HCT116 (cell line): Measurements from ENCODE around the gene PRDM11. TPM values are rescaled to one million over a fixed set of nuclear protein-coding genes. Genes with fewer than 3 reads are reported as not detected.

Experiments used
- ATAC-seq: fragments of 200-7000 bp; cut with Tn5 transposase; 2 replicates; pipeline ENCODE4 v1.9.1; 2020; ENCODE audit warnings: mild to moderate bottlenecking, moderate library complexity
- BruUV-seq: library from RNA; stranded (reverse); fragments of 400-500 nt; replicated peaks from 2 replicates; lab custom pipeline; 2021; lab: Mats Ljungman, UMichigan
- CTCF ChIA-PET: fragments of 300-600 bp; sonication (Branson Sonifier 250); formaldehyde crosslinking; loops from one replicate; lab custom pipeline; 2021; ENCODE audit warnings: antibody characterized with exemption; lab: Charles Lee
- POLR2A ChIA-PET: fragments of 300-600, 350-600 bp; sonication (Branson Sonifier 250); formaldehyde crosslinking; loops from one replicate; lab custom pipeline; 2021; ENCODE audit warnings: antibody characterized with exemption; lab: Charles Lee
- RAD21 ChIA-PET, 2 experiments: fragments of 300-600 bp; sonication (Branson Sonifier 250); formaldehyde crosslinking; loops; one replicate each; lab custom pipeline; 2023; ENCODE audit warnings: low total read pairs in 2 of 2; ENCODE audit not compliant: uncharacterized antibody in 2 of 2, unreplicated experiment in 2 of 2, low non-redundant PET in 1 of 2; lab: Charles Lee
- DNase-seq: peaks from one replicate; pipeline ENCODE4 v3.0.0-alpha.2; 2010; ENCODE audit warnings: low read depth, low spot score
- H2AFZ ChIP-seq: fragments of 200-600 bp; shearing (Covaris generic), sonication (generic); 2 replicates; pipeline ENCODE4 v1.6.1; 2017; ENCODE audit warnings: low read depth, mixed run types, mixed read lengths, antibody characterized with exemption, low read length; ENCODE audit not compliant: poor library complexity, severe bottlenecking
- H3K27ac ChIP-seq: 2 replicates; pipeline ENCODE4 v1.5.1; 2012; ENCODE audit warnings: low read depth, low read length
- H3K27me3 ChIP-seq: fragments of 200-600 bp; sonication (generic); 2 replicates; pipeline ENCODE4 v1.6.1; 2016; ENCODE audit warnings: mixed run types, low read length, mixed read lengths; ENCODE audit not compliant: insufficient read depth
- H3K36me3 ChIP-seq, 2 experiments: fragments of 200-500 bp in 1 of 2; fragments of 200-600 bp in 1 of 2; sonication (Bioruptor generic) in 1 of 2; sonication (generic) in 1 of 2; 2 replicates each; pipeline versions ENCODE4 v1.5.1 to v1.6.1; 2014 to 2016; ENCODE audit warnings: low read length in 2 of 2, inconsistent platforms in 1 of 2, mixed read lengths in 1 of 2, mixed run types in 1 of 2; ENCODE audit not compliant: insufficient read depth in 2 of 2, control insufficient read depth in 1 of 2
- H3K4me1 ChIP-seq, 2 experiments: fragments of 200-600 bp in 1 of 2; sonication (generic) in 1 of 2; 2 replicates each; pipeline versions ENCODE4 v1.5.1 to v1.6.1; 2012 to 2017; ENCODE audit warnings: low read length in 2 of 2, inconsistent platforms in 1 of 2, mild to moderate bottlenecking in 1 of 2, mixed read lengths in 1 of 2, mixed run types in 1 of 2, moderate library complexity in 1 of 2; ENCODE audit not compliant: insufficient read depth in 2 of 2, control insufficient read depth in 1 of 2
- H3K4me2 ChIP-seq: fragments of 200-600 bp; sonication (generic); 2 replicates; pipeline ENCODE4 v1.6.1; 2017; ENCODE audit warnings: mixed run types, low read length, mixed read lengths
- H3K4me3 ChIP-seq, 2 experiments: fragments of 200-600 bp in 1 of 2; sonication (generic) in 1 of 2; replicated peaks in 1 of 2; 2 replicates each; pipeline ENCODE4 v1.5.1; 2011 to 2016; ENCODE audit warnings: low read length in 2 of 2, control low read depth in 1 of 2, low read depth in 1 of 2, mild to moderate bottlenecking in 1 of 2, mixed read lengths in 1 of 2, mixed run types in 1 of 2
- H3K79me2 ChIP-seq: fragments of 200-600 bp; sonication (generic); 2 replicates; pipeline ENCODE4 v1.6.1; 2017; ENCODE audit warnings: mild to moderate bottlenecking, mixed run types, low read length, moderate library complexity, mixed read lengths; ENCODE audit not compliant: insufficient read depth
- H3K9ac ChIP-seq: fragments of 200-600 bp; sonication (generic); 2 replicates; pipeline ENCODE4 v1.6.1; 2016; ENCODE audit warnings: low read length, mixed read lengths
- H3K9me2 ChIP-seq: fragments of 200-600 bp; sonication (generic), shearing (Covaris generic); 2 replicates; pipeline ENCODE4 v1.6.1; 2017; ENCODE audit warnings: mixed run types, mild to moderate bottlenecking, moderate library complexity; ENCODE audit not compliant: insufficient read depth
- H3K9me3 ChIP-seq, 2 experiments: fragments of 200-500 bp in 1 of 2; fragments of 200-600 bp in 1 of 2; sonication (Bioruptor generic) in 1 of 2; sonication (generic) in 1 of 2; 2 replicates each; pipeline ENCODE4 v1.6.1; 2014 to 2017; ENCODE audit warnings: low read length in 2 of 2, mixed read lengths in 2 of 2, inconsistent platforms in 1 of 2, low read depth in 1 of 2, mild to moderate bottlenecking in 1 of 2, mixed run types in 1 of 2, moderate library complexity in 1 of 2; ENCODE audit not compliant: control insufficient read depth in 1 of 2, insufficient read depth in 1 of 2
- H4K20me1 ChIP-seq: fragments of 200-600 bp; sonication (generic), shearing (Covaris generic); 2 replicates; pipeline ENCODE4 v1.6.1; 2017; ENCODE audit warnings: mixed run types, mild to moderate bottlenecking, moderate library complexity; ENCODE audit not compliant: insufficient read depth
- CBX3 ChIP-seq: IDR thresholded peaks from 2 replicates; pipeline ENCODE4 v1.6.1; 2012; ENCODE audit warnings: low read depth
- EGR1 ChIP-seq: IDR thresholded peaks from 2 replicates; pipeline ENCODE4 v1.6.1; 2012; ENCODE audit warnings: low read depth
- ELF1 ChIP-seq: IDR thresholded peaks from 2 replicates; pipeline ENCODE4 v1.6.1; 2012; ENCODE audit warnings: low read depth, borderline replicate concordance
- EZH2phosphoT487 ChIP-seq: fragments of 200-600 bp; IDR thresholded peaks from 2 replicates; pipeline ENCODE4 v1.6.1; 2018; ENCODE audit warnings: antibody characterized with exemption, borderline replicate concordance
- MAX ChIP-seq: IDR thresholded peaks from 2 replicates; pipeline ENCODE4 v1.6.1; 2012
- POLR2AphosphoS5 ChIP-seq: IDR thresholded peaks from 2 replicates; pipeline ENCODE4 v1.6.1; 2011; ENCODE audit warnings: mild to moderate bottlenecking, low read depth, low read length, moderate library complexity
- REST ChIP-seq: IDR thresholded peaks from 2 replicates; pipeline ENCODE4 v1.6.1; 2012; ENCODE audit warnings: low read depth
- SIN3A ChIP-seq: IDR thresholded peaks from 2 replicates; pipeline ENCODE4 v1.6.1; 2012; ENCODE audit warnings: low read depth
- SP1 ChIP-seq: IDR thresholded peaks from 2 replicates; pipeline ENCODE4 v1.6.1; 2012; ENCODE audit warnings: low read depth
- SRF ChIP-seq: IDR thresholded peaks from 2 replicates; pipeline ENCODE4 v1.6.1; 2012; ENCODE audit warnings: low read depth
- TCF7L2 ChIP-seq: IDR thresholded peaks from 2 replicates; pipeline ENCODE4 v1.7.0; 2011; ENCODE audit warnings: borderline replicate concordance, inconsistent platforms; ENCODE audit not compliant: insufficient read depth, insufficient read length; ENCODE audit errors: extremely low read depth
- YY1 ChIP-seq: IDR thresholded peaks from 2 replicates; pipeline ENCODE4 v1.6.1; 2011; ENCODE audit warnings: low read length, low read depth, moderate library complexity, mild to moderate bottlenecking; ENCODE audit not compliant: insufficient replicate concordance; ENCODE audit errors: extremely low read depth
- ZFX ChIP-seq: fragments of 450-650 bp; IDR thresholded peaks from 2 replicates; pipeline ENCODE4 v1.6.1; 2017
- ZNF274 ChIP-seq: fragments of 200-500 bp; sonication (Bioruptor generic); IDR thresholded peaks from 2 replicates; pipeline ENCODE4 v1.6.1; 2014; ENCODE audit warnings: mild to moderate bottlenecking, low read depth, low read length, inconsistent platforms
- intact Hi-C: fragments of 100-400 bp; cut with micrococcal nuclease; formaldehyde crosslinking; loops from 2 replicates; pipeline ENCODE4 v1.10.0; 2022
- total RNA-seq: library from RNA; stranded (reverse); gene quantifications from one replicate; pipeline ENCODE4 v1.2.1, GENCODE V29; 2021; ENCODE audit not compliant: unreplicated experiment

The PRDM11 gene
- total RNA-seq, 1 experiment from 2014 or later: 9.3 TPM

GRCh38 chr11:45210846-45211245 lies 64.4 kb downstream of the PRDM11 start:
- H3K9me3 ChIP-seq: no peaks in the 10 kb centered on the region
- no peaks in the 10 kb centered on the region for H3K27me3 ChIP-seq
- H2AFZ ChIP-seq: no peak overlapping the region
- H3K4me1 ChIP-seq: no peaks in the 10 kb centered on the region
- H3K79me2 ChIP-seq: no peaks in the 10 kb centered on the region
- no peak overlapping the region for H3K4me2 ChIP-seq
- RAD21 ChIA-PET: no interaction called here
- ATAC-seq (no peak), DNase-seq (no peak)
- POLR2A ChIA-PET: no interaction called here
- no peak overlapping the region for H3K4me3 ChIP-seq
- H3K9ac ChIP-seq: no peak overlapping the region
- TF ChIP-seq POLR2AphosphoS5: no peak
- no peak for TF ChIP-seq REST
- TF ChIP-seq SP1: no peak
- TF ChIP-seq ELF1: no peak
- TF ChIP-seq YY1: no peak
- TF ChIP-seq CBX3: no peak
- TF ChIP-seq MAX: no peak
- TF ChIP-seq ZNF274: no peak
- TF ChIP-seq SIN3A: no peak
- TF ChIP-seq SRF: no peak
- no peak for TF ChIP-seq TCF7L2
- no peak for TF ChIP-seq EGR1
- no peak for TF ChIP-seq EZH2phosphoT487
- TF ChIP-seq ZFX: no peak
- no peak overlapping the region for H3K27ac ChIP-seq
- H3K9me2 ChIP-seq: no peaks in the 10 kb centered on the region
- CTCF ChIA-PET: no interaction called here
- no peaks in the 10 kb centered on the region for H4K20me1 ChIP-seq
- no peaks in the 10 kb centered on the region for H3K36me3 ChIP-seq
- no TSS peak for BruUV-seq
- intact Hi-C loops: no loop called here
